HuH-7 (cell line): ENCODE measurements around the gene IZUMO4.
"Not testable (repeated sequence)": the region's sequence is repeated elsewhere in the genome, so short reads cannot be mapped to it uniquely, and the experiment has no call there.

Experiments used
- DNase-seq: peaks from one replicate; pipeline ENCODE4 v3.0.0; 2011; ENCODE audit warnings: low spot score

Gene IZUMO4

GRCh38 chr19:2080336-2080988 is 16.3 kb upstream of the IZUMO4 start:
- no peak for DNase-seq

GRCh38 chr19:2081873-2082810 is 14.6 kb upstream of the IZUMO4 start:
- DNase-seq = no peak

- no peak for DNase-seq
Observed at GRCh38 chr19:2083174-2083854, 13.4 kb upstream of the IZUMO4 start.

- DNase-seq = no peak
Observed at GRCh38 chr19:2084993-2085720, 11.6 kb upstream of the IZUMO4 start.

GRCh38 chr19:2086695-2087620 is 9.8 kb upstream of the IZUMO4 start:
- DNase-seq = not testable (repeated sequence)

- no peak for DNase-seq
Observed at GRCh38 chr19:2087621-2088100, 9.1 kb upstream of the IZUMO4 start.

- no peak for DNase-seq
Observed at GRCh38 chr19:2089001-2089711, 7.6 kb upstream of the IZUMO4 start.

- DNase-seq = no peak
Observed at GRCh38 chr19:2089727-2090053, 7.0 kb upstream of the IZUMO4 start.

- not testable (repeated sequence) for DNase-seq
Observed at GRCh38 chr19:2091926-2092525, 4.7 kb upstream of the IZUMO4 start.

GRCh38 chr19:2096034-2096479 is 658 bp upstream of the IZUMO4 start, which contains the start of gene MOB3A:
Gene MOB3A (minus strand): TSS chr19:2096326. CDS start chr19:2078560, 17,766 bp downstream.
- DNase-seq = peak; percentile 79

- DNase-seq = no peak
Observed at GRCh38 chr19:2097203-2097885, 629 bp downstream of the IZUMO4 start.

- no peak for DNase-seq
Observed at GRCh38 chr19:2097886-2098327, 1.2 kb downstream of the IZUMO4 start.

- DNase-seq = no peak
Observed at GRCh38 chr19:2099054-2099501, 2.4 kb downstream of the IZUMO4 start.

- DNase-seq = no peak
Observed at GRCh38 chr19:2099937-2100718, 3.4 kb downstream of the IZUMO4 start.

GRCh38 chr19:2100719-2101061 is 4.0 kb downstream of the IZUMO4 start:
- DNase-seq = no peak

- no peak for DNase-seq
Observed at GRCh38 chr19:2101417-2102335, 5.0 kb downstream of the IZUMO4 start.
